ENCODE measurements around the gene CRIM1. TPM values are rescaled to one million over a fixed set of nuclear protein-coding genes. Genes with fewer than 3 reads are reported as not detected.

Gene CRIM1
- total and polyA plus RNA-seq, 12 donors, result 7.6 to 66.3 (median 24.3) TPM

DNA sequence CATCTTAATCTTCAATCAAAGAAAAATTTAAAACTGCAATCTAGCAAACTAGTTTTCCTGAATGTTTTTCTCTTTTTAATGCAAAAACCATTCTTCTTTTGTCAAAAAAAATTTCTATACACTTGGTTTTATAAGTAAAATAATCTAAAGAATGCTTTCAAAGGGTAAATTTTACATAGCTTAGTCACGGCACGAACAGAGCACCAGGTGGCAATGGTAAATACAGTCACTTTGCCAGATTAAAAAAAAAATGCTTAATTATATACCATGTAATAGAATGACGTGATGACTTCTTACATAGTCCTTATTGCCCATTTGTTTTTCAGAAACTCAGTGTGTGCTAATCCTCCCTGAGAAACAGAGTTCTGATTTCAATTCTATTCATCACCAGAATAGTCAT, 232.0 kb downstream of the CRIM1 start:
- no peak overlapping the region for H3K4me3 ChIP-seq
- H3K4me1 ChIP-seq (replicated peaks in 1 of 2), result peaks cover 7 to 19% of the 10 kb centered on the region in 2 donors
- no peaks in the 10 kb centered on the region for H3K9me3 ChIP-seq (replicated peaks in 1 of 3)
- intact Hi-C loops (cut with DNase I), result no loop called here
- WGBS, 4 donors, result 89 to 97% (median 91%) methylated on average over 3 of the region's 3 CpGs
- H3K27me3 ChIP-seq, result no peaks in the 10 kb centered on the region
- no peak for DNase-seq
- H3K36me3 ChIP-seq (replicated peaks in 1 of 2), result peaks cover 0 to 16% of the 10 kb centered on the region in 2 donors
- TF ChIP-seq, protein P1, sequence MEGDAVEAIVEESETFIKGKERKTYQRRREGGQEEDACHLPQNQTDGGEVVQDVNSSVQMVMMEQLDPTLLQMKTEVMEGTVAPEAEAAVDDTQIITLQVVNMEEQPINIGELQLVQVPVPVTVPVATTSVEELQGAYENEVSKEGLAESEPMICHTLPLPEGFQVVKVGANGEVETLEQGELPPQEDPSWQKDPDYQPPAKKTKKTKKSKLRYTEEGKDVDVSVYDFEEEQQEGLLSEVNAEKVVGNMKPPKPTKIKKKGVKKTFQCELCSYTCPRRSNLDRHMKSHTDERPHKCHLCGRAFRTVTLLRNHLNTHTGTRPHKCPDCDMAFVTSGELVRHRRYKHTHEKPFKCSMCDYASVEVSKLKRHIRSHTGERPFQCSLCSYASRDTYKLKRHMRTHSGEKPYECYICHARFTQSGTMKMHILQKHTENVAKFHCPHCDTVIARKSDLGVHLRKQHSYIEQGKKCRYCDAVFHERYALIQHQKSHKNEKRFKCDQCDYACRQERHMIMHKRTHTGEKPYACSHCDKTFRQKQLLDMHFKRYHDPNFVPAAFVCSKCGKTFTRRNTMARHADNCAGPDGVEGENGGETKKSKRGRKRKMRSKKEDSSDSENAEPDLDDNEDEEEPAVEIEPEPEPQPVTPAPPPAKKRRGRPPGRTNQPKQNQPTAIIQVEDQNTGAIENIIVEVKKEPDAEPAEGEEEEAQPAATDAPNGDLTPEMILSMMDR (IDR thresholded peaks at IDR 0.05), result no peak
- no peak for TF ChIP-seq POLR2A (IDR thresholded peaks at IDR 0.05)
- H3K27ac ChIP-seq, result no peak overlapping the region

DNA sequence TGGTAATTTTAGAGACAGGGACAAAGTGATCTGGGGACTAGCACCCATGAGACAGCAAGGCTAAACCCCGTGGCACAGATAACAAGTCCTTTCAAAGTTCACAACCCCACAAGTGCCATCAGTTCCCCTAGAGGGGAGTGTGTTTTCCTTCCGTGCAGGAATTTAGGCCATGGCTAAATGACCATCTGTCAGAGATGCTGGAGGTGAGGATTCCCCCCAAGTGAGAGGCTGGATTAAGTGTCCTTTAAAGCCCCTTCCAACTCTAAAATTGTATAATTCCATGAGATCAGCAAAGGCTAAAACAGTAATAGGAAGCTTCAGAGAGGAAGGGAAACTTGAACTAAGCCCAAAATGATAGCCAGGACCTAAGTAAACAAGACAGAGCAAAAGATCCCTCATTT, 233.7 kb downstream of the CRIM1 start:
- H3K4me1 ChIP-seq (replicated peaks in 1 of 2), result peaks cover 7 to 19% of the 10 kb centered on the region in 2 donors
- no peak overlapping the region for H3K4me3 ChIP-seq
- DNase-seq, result peak in 4 of 7 donors; percentile 20 to 49 (median 38)
- intact Hi-C loops (cut with DNase I), result no loop called here
- H3K9me3 ChIP-seq (replicated peaks in 1 of 3), result no peaks in the 10 kb centered on the region
- no peaks in the 10 kb centered on the region for H3K27me3 ChIP-seq
- 9 to 29% (median 16%) methylated on average over 2 of the region's 2 CpGs for WGBS, 4 donors
- H3K27ac ChIP-seq, result peak overlapping the region in 3 of 5 donors; percentile 23 to 50 (median 49)
- TF ChIP-seq POLR2A (IDR thresholded peaks at IDR 0.05), result no peak
- TF ChIP-seq, protein P1 (IDR thresholded peaks at IDR 0.05), result no peak
- H3K36me3 ChIP-seq (replicated peaks in 1 of 2), result peaks cover 0 to 8% of the 10 kb centered on the region in 2 donors

DNA sequence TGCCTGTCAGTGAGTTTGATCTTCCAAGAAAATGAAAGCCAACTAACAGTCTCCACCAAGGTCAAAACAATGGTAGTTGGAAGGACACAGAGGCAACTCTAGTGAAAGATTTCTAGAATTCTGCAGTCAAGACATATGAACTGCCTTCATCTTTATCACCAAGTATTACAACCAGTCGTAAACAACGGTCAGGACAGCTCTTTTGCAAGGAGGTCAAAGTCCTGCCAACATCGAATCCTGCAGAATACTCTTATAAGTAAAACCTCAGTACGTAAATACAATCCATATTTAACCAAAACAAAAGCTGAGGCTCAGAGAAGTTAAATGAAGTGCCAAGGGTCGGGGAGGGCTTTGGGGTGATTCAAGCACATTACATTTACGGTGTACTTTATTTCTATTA, 239.3 kb downstream of the CRIM1 start:
- H3K36me3 ChIP-seq (replicated peaks in 1 of 2), result peaks cover 0 to 7% of the 10 kb centered on the region in 2 donors
- H3K9me3 ChIP-seq (replicated peaks in 1 of 3), result no peaks in the 10 kb centered on the region
- no peak for DNase-seq
- H3K27me3 ChIP-seq, result no peaks in the 10 kb centered on the region
- TF ChIP-seq, protein P1 (IDR thresholded peaks at IDR 0.05), result no peak
- no peak for TF ChIP-seq POLR2A (IDR thresholded peaks at IDR 0.05)
- intact Hi-C loops (cut with DNase I), result no loop called here
- 69 to 74% (median 72%) methylated on average over 6 of the region's 6 CpGs for WGBS, 4 donors
- H3K4me1 ChIP-seq (replicated peaks in 1 of 2), result peaks cover 10 to 28% of the 10 kb centered on the region in 2 donors
- H3K27ac ChIP-seq, result no peak overlapping the region
- peak overlapping the region in 1 of 4 donors; percentile 0 for H3K4me3 ChIP-seq

DNA sequence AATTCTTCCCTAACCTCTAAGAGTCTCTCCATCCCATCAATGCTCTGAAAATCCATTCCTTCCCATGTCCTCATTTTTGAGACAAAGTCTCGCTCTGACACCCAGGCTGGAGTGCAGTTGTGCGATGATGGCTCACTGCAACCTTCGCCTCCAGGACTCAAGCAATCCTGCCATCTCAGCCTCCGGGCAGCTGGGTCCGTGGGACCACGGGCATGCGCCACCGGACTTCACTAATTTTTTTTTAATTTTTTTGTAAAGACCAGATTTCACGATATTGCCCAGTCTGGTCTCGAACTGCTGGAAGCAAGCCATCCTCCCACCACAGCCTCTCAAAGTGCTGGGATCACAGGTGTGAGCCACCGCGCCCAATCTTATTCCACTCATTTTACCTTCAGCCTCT, 240.8 kb downstream of the CRIM1 start:
- no peak for DNase-seq
- no peak overlapping the region for H3K27ac ChIP-seq
- H3K4me3 ChIP-seq, result peak overlapping the region in 1 of 4 donors; percentile 100
- TF ChIP-seq, protein P1 (IDR thresholded peaks at IDR 0.05), result no peak
- TF ChIP-seq POLR2A (IDR thresholded peaks at IDR 0.05), result no peak
- H3K4me1 ChIP-seq (replicated peaks in 1 of 2), result peaks cover 10 to 23% of the 10 kb centered on the region in 2 donors
- intact Hi-C loops (cut with DNase I), result no loop called here
- no peaks in the 10 kb centered on the region for H3K9me3 ChIP-seq (replicated peaks in 1 of 3)
- H3K36me3 ChIP-seq (replicated peaks in 1 of 2), result no peaks in the 10 kb centered on the region
- 96 to 98% (median 97%) methylated on average over 12 of the region's 12 CpGs for WGBS, 4 donors
- H3K27me3 ChIP-seq, result no peaks in the 10 kb centered on the region
